Fibroblast of skin of left quadriceps (primary cell): ENCODE measurements around the gene INPP5K.

ENCODE experiments used
- DNase-seq, 2 experiments: peaks; one replicate each; pipeline ENCODE4 v3.0.0-alpha.2; 2013; ENCODE audit warnings: low read depth in 2 of 2

Gene INPP5K

GRCh38 chr17:1485423-1486376 lies 30.7 kb downstream of the INPP5K start:
- peak; percentile 31 to 32 for DNase-seq

GRCh38 chr17:1484676-1485422 lies 31.6 kb downstream of the INPP5K start:
- no peak for DNase-seq

GRCh38 chr17:1484060-1484535 lies 32.3 kb downstream of the INPP5K start:
- DNase-seq: no peak

- no peak for DNase-seq
These were observed 33.7 kb downstream of the INPP5K start for GRCh38 chr17:1482680-1483079.

GRCh38 chr17:1481736-1482135 lies 34.7 kb downstream of the INPP5K start:
- no peak for DNase-seq

GRCh38 chr17:1480747-1481465 lies 35.5 kb downstream of the INPP5K start:
- no peak for DNase-seq

- no peak for DNase-seq
These were observed 38.0 kb downstream of the INPP5K start for GRCh38 chr17:1478418-1478817.

GRCh38 chr17:1475321-1475854 lies 41.0 kb downstream of the INPP5K start:
- no peak for DNase-seq

GRCh38 chr17:1474402-1475189 lies 41.8 kb downstream of the INPP5K start:
- DNase-seq: no peak

GRCh38 chr17:1473841-1474240 lies 42.6 kb downstream of the INPP5K start:
- no peak for DNase-seq

- no peak for DNase-seq
These were observed 43.2 kb downstream of the INPP5K start for GRCh38 chr17:1473170-1473569.

- DNase-seq: no peak
These were observed 44.2 kb downstream of the INPP5K start for GRCh38 chr17:1471911-1472821.

- DNase-seq: no peak
These were observed 44.9 kb downstream of the INPP5K start for GRCh38 chr17:1471490-1471889.

GRCh38 chr17:1470755-1471462 lies 45.5 kb downstream of the INPP5K start:
- no peak for DNase-seq

GRCh38 chr17:1470071-1470754 lies 46.2 kb downstream of the INPP5K start:
- no peak for DNase-seq

- no peak for DNase-seq
These were observed 47.1 kb downstream of the INPP5K start for GRCh38 chr17:1469231-1469852.

- DNase-seq: no peak
These were observed 48.4 kb downstream of the INPP5K start for GRCh38 chr17:1467898-1468492.

- DNase-seq: no peak
These were observed 49.2 kb downstream of the INPP5K start for GRCh38 chr17:1467258-1467657.
